Body of pancreas (tissue), 4 donors: ENCODE results near the gene BCAS4.

ENCODE experiments used
- POLR2A ChIP-seq, 3 donors: fragments of 450-650 bp; IDR thresholded peaks; one replicate each; pipeline ENCODE4 v1.6.1; 2016; ENCODE audit warnings: antibody characterized with exemption in 3 of 3, mild to moderate bottlenecking in 2 of 3
- TF ChIP-seq, protein P1 (sequence below), 7 experiments: fragments of 450-650 bp in 4 of 7; fragments of 200-600 bp in 3 of 7; sonication (generic) in 3 of 7; IDR thresholded peaks; one replicate each; pipeline ENCODE4 v1.5.1; 2016 to 2019; ENCODE audit warnings: antibody characterized with exemption in 7 of 7

DNA sequence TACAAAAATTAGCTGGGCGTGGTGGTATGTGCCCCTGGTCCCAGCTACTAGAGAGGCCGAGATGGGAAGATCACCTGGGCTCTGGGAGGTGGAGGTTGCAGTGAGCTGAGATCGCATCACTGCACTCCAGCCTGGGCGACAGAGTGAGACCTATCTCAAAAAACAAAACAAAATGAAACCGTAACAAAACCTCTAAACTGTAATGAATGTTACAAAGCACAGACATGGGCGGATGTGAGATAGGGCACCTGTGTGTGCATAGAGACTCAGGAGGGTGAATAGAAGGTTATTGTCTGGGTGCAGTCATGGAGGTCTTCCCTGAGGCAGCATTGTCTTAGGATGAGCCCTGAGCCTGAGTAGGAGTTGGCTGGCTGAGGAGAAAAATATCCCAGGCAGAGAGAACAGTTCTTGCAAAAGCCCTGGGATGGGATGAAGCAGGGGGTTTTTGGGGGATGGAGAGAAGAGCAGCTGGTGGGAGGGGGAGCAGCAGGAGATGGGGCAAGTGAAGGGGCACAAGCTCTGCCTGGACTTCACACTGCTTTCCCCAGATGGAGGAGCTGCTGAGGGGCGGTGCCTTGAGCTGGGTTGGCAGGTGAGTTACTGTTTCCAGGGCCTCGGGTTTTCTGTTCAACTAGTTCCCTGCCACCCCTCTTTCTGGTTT lies 5.2 kb downstream of the BCAS4 start:
- TF ChIP-seq POLR2A (IDR thresholded peaks at IDR 0.05), result no peak
- TF ChIP-seq, protein P1, sequence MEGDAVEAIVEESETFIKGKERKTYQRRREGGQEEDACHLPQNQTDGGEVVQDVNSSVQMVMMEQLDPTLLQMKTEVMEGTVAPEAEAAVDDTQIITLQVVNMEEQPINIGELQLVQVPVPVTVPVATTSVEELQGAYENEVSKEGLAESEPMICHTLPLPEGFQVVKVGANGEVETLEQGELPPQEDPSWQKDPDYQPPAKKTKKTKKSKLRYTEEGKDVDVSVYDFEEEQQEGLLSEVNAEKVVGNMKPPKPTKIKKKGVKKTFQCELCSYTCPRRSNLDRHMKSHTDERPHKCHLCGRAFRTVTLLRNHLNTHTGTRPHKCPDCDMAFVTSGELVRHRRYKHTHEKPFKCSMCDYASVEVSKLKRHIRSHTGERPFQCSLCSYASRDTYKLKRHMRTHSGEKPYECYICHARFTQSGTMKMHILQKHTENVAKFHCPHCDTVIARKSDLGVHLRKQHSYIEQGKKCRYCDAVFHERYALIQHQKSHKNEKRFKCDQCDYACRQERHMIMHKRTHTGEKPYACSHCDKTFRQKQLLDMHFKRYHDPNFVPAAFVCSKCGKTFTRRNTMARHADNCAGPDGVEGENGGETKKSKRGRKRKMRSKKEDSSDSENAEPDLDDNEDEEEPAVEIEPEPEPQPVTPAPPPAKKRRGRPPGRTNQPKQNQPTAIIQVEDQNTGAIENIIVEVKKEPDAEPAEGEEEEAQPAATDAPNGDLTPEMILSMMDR (IDR thresholded peaks at IDR 0.05), result no peak
